H7 (cell line): ENCODE data around the gene TTC39B. TPM values are rescaled to one million over a fixed set of nuclear protein-coding genes. Genes with fewer than 3 reads are reported as not detected.

Experiments used
- DNase-seq: peaks from one replicate; pipeline ENCODE4 v3.0.0; 2012
- H3K27me3 ChIP-seq: 2 replicates; pipeline ENCODE4 v1.6.0; 2011; ENCODE audit warnings: mild to moderate bottlenecking, low read length; ENCODE audit not compliant: control insufficient read depth, insufficient read depth
- H3K36me3 ChIP-seq: replicated peaks from 2 replicates; pipeline ENCODE4 v1.5.1; 2011; ENCODE audit warnings: low read length; ENCODE audit not compliant: control insufficient read depth, insufficient read depth
- H3K4me3 ChIP-seq: 2 replicates; pipeline ENCODE4 v1.5.1; 2011; ENCODE audit warnings: low read depth, mild to moderate bottlenecking, control low read depth, low read length, moderate library complexity; ENCODE audit not compliant: insufficient read depth
- total RNA-seq: library from RNA; depleted of rRNA; stranded (reverse); fragments of >200 nt; shearing (Covaris generic); gene quantifications from 2 replicates; pipeline ENCODE4 v1.2.3, GENCODE V29; 2014

The TTC39B gene
- total RNA-seq, 1 experiment from 2014 or later = 9.0 TPM

GRCh38 chr9:15317836-15318235, 10.8 kb upstream of the TTC39B start:
- Histone ChIP-seq H3K27me3 (no peaks in the 10 kb centered on the region), H3K4me3 (no peak overlapping the region), H3K36me3 (no peaks in the 10 kb centered on the region)
- DNase-seq = no peak

DNA sequence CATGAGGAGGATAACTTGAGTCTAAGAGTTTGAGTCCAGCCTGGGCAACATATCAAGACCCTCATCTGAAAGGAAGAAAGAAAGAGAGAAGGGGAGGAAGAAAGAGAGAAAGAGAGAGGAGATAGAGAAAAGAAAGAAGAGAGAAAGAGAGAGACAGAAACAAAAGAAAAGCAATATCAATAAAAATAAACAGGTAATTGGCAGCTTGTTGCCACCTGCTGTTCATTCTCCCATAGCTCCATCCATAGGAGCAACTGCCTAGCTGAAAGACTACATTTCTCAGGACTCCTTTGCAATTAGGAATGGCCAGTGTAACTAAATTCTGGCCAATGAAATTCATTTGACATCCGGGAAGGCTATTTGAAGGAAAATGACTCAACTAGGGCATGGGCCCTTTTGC, 4.6 kb upstream of the TTC39B start:
- Histone ChIP-seq H3K36me3 (no peaks in the 10 kb centered on the region), H3K27me3 (no peaks in the 10 kb centered on the region; the same call in 1 of the 2 replicates), H3K4me3 (no peak overlapping the region)
- no peak for DNase-seq

DNA sequence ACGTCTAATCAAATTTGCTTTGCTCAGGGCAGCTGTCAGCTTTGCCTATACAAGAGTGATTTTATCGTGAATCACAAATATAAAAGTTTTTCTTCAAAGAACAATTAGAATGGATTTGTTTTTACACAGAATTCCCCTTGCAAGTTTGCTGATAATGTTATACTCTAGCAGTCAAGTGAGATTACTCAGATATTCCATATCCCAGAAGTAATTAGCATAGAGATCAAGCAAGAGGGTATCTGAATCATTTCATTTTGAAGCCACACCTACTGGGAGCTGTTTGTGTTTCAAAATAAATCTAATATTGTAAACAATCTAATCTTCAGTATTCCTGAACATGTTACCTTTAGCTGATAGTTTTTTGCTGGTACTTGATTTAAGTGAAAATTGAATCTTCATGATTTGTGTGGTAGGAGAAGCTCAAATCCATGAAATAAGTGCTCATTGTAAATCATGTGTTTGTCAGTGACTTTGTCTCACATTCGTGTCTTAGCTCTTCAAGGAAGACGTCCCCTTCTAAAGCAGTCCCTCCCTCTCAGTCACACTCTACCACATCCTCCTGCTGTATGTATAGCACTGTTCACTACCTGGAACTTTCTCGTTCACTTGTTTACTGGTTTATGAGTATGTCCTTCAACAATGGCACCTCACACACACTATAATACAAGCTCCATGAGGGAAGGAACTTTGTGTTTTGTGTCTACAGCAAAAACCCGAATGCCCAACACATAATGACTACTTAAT, 3.3 kb upstream of the TTC39B start:
- H3K27me3 ChIP-seq = no peaks in the 10 kb centered on the region; the same call in 1 of the 2 replicates
- no peak for DNase-seq
- no peak overlapping the region for H3K4me3 ChIP-seq
- no peaks in the 10 kb centered on the region for H3K36me3 ChIP-seq

- no peaks in the 10 kb centered on the region; the same call in 1 of the 2 replicates for H3K27me3 ChIP-seq
- DNase-seq = no peak
- H3K4me3 ChIP-seq = no peak overlapping the region
Measured at GRCh38 chr9:15308511-15308910, 1.5 kb upstream of the TTC39B start.

DNA sequence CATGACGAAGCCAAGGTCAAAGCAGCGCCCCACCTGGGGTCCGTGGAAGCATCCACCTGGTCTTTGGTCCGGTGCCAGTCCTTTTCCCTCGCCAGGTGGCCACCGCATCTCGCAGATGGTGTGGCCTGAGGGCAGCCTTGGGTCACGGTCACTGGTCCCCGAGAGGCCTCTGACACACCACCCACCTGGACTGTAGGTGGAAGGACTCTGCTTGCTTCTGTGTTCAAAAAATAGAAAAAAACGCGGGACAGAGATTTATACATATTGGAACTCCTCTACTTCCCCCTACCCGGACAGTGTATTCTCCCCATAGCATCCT, 466 bp upstream of the TTC39B start:
- no peak for DNase-seq
- H3K36me3 ChIP-seq = no peaks in the 10 kb centered on the region
- peak overlapping the region; percentile 46 for H3K4me3 ChIP-seq
- H3K27me3 ChIP-seq = no peaks in the 10 kb centered on the region; the same call in 1 of the 2 replicates

More at GRCh38 chr9:15308511-15308910, 1.5 kb upstream of the TTC39B start:
- H3K36me3 ChIP-seq = no peaks in the 10 kb centered on the region

DNA sequence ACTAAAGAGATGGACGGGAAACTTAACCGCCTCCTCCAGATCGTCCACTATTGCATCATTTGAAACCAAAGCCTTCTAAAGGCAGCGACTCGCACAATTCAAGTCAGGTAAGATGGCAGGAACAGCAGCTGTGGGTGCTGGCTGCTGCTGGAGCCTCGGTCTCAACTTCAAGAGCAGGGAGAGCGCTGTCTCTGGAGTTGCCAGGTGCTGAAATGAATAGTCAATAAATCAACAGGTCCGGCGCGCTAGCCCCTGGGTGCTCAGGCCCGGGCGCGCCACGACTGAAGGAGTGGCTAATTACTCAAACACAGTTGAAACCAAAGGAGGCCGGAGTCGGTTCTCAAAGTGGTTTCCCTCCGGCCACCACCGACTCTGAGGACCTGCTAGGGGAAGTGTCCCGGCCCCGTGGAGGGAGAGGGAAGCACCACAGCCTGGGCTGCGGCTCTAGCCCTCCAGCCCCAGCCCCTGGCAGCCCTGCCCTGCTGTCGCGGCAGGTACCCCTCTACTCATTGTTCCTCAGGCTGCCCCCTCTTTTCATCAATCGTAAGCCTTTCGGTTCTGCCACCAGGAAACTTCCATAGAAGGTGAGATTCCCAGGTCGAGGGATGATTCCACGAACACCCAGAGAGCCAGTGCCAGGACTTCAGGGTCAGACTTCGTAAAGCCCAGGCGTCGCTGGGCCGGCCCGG, 804 bp downstream of the TTC39B start:
- Histone ChIP-seq H3K36me3 (no peaks in the 10 kb centered on the region), H3K4me3 (peak overlapping the region; percentile 88), H3K27me3 (no peaks in the 10 kb centered on the region; the same call in 1 of the 2 replicates)
- DNase-seq = peak; percentile 68

DNA sequence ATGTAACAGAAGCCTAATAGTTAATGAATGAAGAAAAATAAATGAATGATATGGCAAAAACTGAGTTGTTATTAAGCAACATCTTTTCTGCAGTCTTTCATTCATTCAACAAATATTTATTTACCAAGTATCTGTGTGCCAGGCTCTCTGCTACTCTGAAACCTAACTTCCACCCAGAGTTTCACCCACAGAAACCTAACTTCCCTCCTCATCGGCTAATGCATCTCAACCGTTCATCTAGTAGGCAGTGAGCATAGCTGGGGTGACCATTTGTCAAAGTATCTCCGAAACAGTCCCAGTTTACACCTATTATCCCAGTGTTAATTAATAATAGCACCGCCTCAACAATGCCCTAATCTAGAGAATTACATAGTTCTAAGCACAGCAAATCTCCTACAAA, 1.5 kb downstream of the TTC39B start:
- Histone ChIP-seq H3K4me3 (peak overlapping the region; percentile 88), H3K27me3 (no peaks in the 10 kb centered on the region; the same call in 1 of the 2 replicates), H3K36me3 (no peaks in the 10 kb centered on the region)
- DNase-seq = no peak

GRCh38 chr9:15304632-15305031, 2.4 kb downstream of the TTC39B start:
- H3K36me3 ChIP-seq = no peaks in the 10 kb centered on the region
- no peaks in the 10 kb centered on the region; the same call in 1 of the 2 replicates for H3K27me3 ChIP-seq
- no peak overlapping the region for H3K4me3 ChIP-seq
- DNase-seq = no peak

DNA sequence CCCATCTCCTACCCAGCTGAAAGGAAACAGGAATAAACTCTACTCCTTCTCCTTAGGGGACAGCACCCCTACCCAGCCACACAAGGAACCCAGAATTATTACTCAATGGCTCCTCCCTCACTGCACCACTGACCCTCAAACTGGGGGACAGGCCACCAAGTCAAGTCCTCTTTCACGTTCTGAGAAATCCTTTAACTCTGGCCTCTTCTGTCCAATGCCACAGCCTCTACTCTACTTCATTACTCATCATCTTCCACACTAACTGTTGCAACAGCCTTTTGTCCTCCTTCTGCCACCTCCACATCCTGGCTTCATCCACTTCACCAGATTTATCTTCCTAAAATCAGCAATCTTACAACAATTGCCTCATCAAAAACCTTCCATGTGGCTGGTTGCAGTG, 6.8 kb downstream of the TTC39B start:
- Histone ChIP-seq H3K36me3 (peaks cover 2% of the 10 kb centered on the region), H3K4me3 (no peak overlapping the region), H3K27me3 (no peaks in the 10 kb centered on the region)
- no peak for DNase-seq

- H3K27me3 ChIP-seq = no peaks in the 10 kb centered on the region
- H3K36me3 ChIP-seq = peaks cover 2% of the 10 kb centered on the region
- DNase-seq = no peak
- H3K4me3 ChIP-seq = no peak overlapping the region
Measured at GRCh38 chr9:15299374-15299939, 7.6 kb downstream of the TTC39B start.

GRCh38 chr9:15298362-15298761, 8.7 kb downstream of the TTC39B start:
- Histone ChIP-seq H3K27me3 (no peaks in the 10 kb centered on the region), H3K36me3 (peaks cover 2% of the 10 kb centered on the region), H3K4me3 (no peak overlapping the region)
- DNase-seq = no peak

GRCh38 chr9:15295761-15296405, 11.1 kb downstream of the TTC39B start:
- Histone ChIP-seq H3K36me3 (peaks cover 2% of the 10 kb centered on the region), H3K4me3 (no peak overlapping the region), H3K27me3 (no peaks in the 10 kb centered on the region)
- no peak for DNase-seq

GRCh38 chr9:15294604-15295003, 12.4 kb downstream of the TTC39B start:
- Histone ChIP-seq H3K36me3 (peaks cover 2% of the 10 kb centered on the region), H3K27me3 (no peaks in the 10 kb centered on the region), H3K4me3 (no peak overlapping the region)
- no peak for DNase-seq

DNA sequence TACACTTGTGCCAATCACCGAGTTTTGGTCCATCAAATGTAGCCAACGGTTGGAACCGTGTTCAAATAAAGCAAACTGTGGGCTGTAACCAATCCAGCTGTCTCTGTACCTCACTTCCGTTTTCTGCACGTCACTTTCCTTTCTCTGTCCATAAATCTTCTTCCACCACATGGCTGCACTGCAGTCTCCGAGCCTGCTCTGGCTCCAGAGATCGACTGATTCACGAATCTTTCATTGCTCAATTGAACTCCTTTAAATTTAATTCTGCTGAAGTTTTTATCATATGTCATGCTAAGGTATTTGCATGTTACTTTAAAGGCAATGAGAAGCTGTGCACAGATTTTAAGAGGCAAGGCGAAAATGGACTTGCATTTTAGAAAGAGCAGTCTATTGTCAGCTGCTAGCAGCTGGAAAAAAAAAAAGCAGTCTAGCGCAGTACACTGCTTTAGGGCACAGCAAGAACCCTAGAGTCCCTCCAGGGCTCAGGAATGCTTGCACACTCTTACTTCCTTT, 13.2 kb downstream of the TTC39B start:
- H3K27me3 ChIP-seq = no peaks in the 10 kb centered on the region
- H3K36me3 ChIP-seq = peaks cover 2% of the 10 kb centered on the region
- no peak overlapping the region for H3K4me3 ChIP-seq
- no peak for DNase-seq
